ENCODE measurements around the gene ZBTB24.

DNA sequence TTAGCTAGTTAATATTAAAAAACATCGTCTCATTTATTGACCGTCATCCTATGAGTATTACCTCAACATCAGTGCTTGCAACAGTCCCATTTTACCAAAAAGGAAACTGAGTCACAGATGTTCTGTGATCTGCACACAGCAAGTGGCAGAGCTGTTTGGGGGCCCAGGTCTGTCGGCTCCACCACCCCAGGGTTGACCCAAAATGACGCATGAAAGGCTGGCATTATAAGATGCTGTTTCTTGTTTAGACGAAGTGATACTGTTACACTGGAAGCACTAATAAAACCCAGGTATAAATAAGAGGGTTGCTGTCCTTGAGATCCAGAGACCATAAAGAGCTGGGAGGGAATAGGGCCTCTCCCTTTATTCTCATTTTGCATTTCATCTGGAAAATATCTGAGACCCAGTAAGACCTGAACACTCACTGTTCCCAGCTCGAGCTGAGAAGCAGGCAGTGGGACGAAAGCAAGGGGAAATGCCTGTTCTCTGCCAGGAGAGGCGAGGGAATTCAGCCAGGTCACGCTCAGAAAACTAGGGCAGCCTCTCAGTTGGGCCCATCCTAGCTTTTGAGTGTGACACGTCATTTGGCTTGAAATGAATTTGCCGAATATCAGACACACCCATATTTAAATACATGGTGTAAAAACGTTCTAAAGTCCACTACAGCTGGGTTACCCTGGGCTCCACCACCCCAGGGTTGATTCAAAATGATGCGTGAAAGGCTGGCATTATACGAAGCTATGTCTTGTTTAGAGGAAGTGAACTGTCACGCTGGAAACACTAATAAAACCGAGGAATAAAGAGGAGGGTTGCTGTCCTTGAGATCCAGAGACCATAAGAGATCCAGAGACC, 26.1 kb downstream of the ZBTB24 start:
- TF ChIP-seq, protein P1, sequence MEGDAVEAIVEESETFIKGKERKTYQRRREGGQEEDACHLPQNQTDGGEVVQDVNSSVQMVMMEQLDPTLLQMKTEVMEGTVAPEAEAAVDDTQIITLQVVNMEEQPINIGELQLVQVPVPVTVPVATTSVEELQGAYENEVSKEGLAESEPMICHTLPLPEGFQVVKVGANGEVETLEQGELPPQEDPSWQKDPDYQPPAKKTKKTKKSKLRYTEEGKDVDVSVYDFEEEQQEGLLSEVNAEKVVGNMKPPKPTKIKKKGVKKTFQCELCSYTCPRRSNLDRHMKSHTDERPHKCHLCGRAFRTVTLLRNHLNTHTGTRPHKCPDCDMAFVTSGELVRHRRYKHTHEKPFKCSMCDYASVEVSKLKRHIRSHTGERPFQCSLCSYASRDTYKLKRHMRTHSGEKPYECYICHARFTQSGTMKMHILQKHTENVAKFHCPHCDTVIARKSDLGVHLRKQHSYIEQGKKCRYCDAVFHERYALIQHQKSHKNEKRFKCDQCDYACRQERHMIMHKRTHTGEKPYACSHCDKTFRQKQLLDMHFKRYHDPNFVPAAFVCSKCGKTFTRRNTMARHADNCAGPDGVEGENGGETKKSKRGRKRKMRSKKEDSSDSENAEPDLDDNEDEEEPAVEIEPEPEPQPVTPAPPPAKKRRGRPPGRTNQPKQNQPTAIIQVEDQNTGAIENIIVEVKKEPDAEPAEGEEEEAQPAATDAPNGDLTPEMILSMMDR (IDR thresholded peaks at IDR 0.05; ENCODE audit: extremely low read depth in 1 of 2, insufficient read depth in 1 of 2, low read depth in 1 of 2, low read length in 2 of 2): no peak
- TF ChIP-seq POLR2AphosphoS5 (IDR thresholded peaks at IDR 0.05; ENCODE audit: insufficient read depth, low read depth, low read length): no peak
- TF ChIP-seq POLR2A (IDR thresholded peaks at IDR 0.05; ENCODE audit: low read depth, low read length): no peak

Measured in endothelial cell of umbilical vein (primary cell).